ENCODE results near the gene PLAAT3.
"Not testable (repeated sequence)": the region's sequence is repeated elsewhere in the genome, so short reads cannot be mapped to it uniquely, and the experiment has no call there.

Gene PLAAT3

DNA sequence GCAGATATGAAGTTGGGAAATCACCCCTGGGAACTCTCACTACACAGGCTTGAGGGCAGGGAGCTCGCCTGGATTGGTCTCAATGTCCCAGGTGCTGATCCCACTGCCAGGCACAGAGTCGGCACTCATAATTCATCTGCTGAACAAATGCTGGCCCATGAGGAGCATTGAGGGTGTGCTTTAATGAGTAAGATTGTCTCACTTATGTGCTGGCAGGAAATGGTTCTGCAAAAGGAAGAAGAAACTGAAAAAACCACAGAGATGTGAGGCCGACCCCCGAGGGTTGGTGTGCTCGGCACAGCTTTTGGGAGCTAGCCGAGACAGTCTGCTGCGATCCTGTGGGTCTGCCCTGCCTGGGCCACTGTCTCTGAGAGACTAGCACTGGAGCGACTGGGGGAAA lies 60.5 kb downstream of the PLAAT3 start:
- DNase-seq (peak; percentile 63 to 71 (median 66)), ATAC-seq (replicated peaks) (peak; percentile 86)
- no peaks in the 10 kb centered on the region for H3K27me3 Mint-ChIP-seq
- peaks cover 44 to 59% of the 10 kb centered on the region in 2 donors for H3K4me1 Mint-ChIP-seq (ENCODE audit: low read depth in 2 of 2)
- no peaks in the 10 kb centered on the region for H3K9me3 Mint-ChIP-seq
- peak overlapping the region; percentile 97 for H3K27ac Mint-ChIP-seq
- H3K4me3 Mint-ChIP-seq = peak overlapping the region; percentile 78 to 80
- peaks cover 36% of the 10 kb centered on the region for H3K36me3 Mint-ChIP-seq (ENCODE audit: insufficient read depth)

DNA sequence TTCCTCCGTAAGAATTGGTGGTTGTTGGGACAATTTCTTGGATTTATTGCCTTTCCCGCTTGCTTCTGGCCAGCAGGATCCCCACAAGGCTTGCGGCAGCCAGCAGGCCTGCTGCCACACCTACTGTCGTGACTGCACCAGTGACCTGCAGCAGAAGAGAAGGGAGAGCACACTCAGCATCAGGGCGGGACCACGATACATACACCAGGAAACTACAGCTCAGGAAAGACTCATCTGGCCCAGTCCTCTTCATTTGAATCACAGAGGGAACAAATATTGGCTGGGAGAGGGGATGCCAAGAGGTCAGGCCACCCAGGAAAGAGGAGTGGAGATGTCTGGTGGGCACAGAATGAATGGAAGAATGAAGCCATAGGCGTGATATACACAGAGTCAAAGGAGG lies 61.3 kb downstream of the PLAAT3 start:
- H3K27ac Mint-ChIP-seq = peak overlapping the region; percentile 97
- peaks cover 44% of the 10 kb centered on the region for H3K36me3 Mint-ChIP-seq (ENCODE audit: insufficient read depth)
- no peak for ATAC-seq (replicated peaks)
- H3K27me3 Mint-ChIP-seq = no peaks in the 10 kb centered on the region
- H3K4me1 Mint-ChIP-seq (ENCODE audit: low read depth in 2 of 2) = peaks cover 44 to 64% of the 10 kb centered on the region in 2 donors
- no peaks in the 10 kb centered on the region for H3K9me3 Mint-ChIP-seq
- peak overlapping the region; percentile 78 to 80 for H3K4me3 Mint-ChIP-seq
- DNase-seq = no peak

DNA sequence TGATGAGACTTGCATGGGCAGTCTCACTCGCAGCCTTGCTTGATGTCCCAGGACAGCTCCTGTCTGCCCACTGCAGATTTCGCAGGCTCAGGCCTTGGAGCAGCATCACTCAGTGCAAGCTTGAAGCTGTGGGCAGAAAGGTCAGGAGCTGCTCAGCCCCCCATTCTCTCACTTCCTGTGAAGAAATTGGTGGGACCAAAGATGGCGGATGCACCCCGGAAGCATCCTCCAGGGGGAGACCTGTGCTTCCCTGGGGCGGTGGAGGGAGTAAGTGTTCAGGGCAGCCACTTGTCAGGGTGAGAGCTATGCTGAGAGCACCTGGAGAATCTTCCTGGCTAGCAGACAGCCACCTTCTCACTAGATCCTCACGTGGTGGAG lies 62.4 kb downstream of the PLAAT3 start:
- Mint-ChIP-seq H3K4me3 (peak overlapping the region; percentile 78 to 80), H3K36me3 (ENCODE audit: insufficient read depth) (peaks cover 54% of the 10 kb centered on the region), H3K27ac (peak overlapping the region; percentile 97), H3K27me3 (no peaks in the 10 kb centered on the region), H3K4me1 (ENCODE audit: low read depth in 2 of 2) (peaks cover 47 to 61% of the 10 kb centered on the region in 2 donors), H3K9me3 (no peaks in the 10 kb centered on the region)
- peak; percentile 23 for ATAC-seq (replicated peaks)
- DNase-seq = peak in 1 of 3 experiments; percentile 46

GRCh38 chr11:63551091-63551888 lies 62.9 kb downstream of the PLAAT3 start:
- Mint-ChIP-seq H3K36me3 (ENCODE audit: insufficient read depth) (peaks cover 58% of the 10 kb centered on the region), H3K27ac (peak overlapping the region; percentile 97), H3K4me3 (peak overlapping the region; percentile 78 to 80), H3K27me3 (no peaks in the 10 kb centered on the region), H3K4me1 (ENCODE audit: low read depth in 2 of 2) (peaks cover 50 to 57% of the 10 kb centered on the region in 2 donors), H3K9me3 (no peaks in the 10 kb centered on the region)
- DNase-seq = peak in 1 of 3 experiments; percentile 28
- ATAC-seq (replicated peaks) = peak; percentile 6

- not testable (repeated sequence) for H3K27me3 Mint-ChIP-seq; DNase-seq; H3K9me3 Mint-ChIP-seq; ATAC-seq (replicated peaks)
- Mint-ChIP-seq H3K4me1 (ENCODE audit: low read depth in 2 of 2) (peaks cover 46 to 63% of the 10 kb centered on the region in 2 donors), H3K27ac (peak overlapping the region in 1 of 2 donors; percentile 97), H3K36me3 (ENCODE audit: insufficient read depth) (peaks cover 58% of the 10 kb centered on the region), H3K4me3 (peak overlapping the region; percentile 78 to 80)
Observed at GRCh38 chr11:63550156-63550700, 64.0 kb downstream of the PLAAT3 start.

DNA sequence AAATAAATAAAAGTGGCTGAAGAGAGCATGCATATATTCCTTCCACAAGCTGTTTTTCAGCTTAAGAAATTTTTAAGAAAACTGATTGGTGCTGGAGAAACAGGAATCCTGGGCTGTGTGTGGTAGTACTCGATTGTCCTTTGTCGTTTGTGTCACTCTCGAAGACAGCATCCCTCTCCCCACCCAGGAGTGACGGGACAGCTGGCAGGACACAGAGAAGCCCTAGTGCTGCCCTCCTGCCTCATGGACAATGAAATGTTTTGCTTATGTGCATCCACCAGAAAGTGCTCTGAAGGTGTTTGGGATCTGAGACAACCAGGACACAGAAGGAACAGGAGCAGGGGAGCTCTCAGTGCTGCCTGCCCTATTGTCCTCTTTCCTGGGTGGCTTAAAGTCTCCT lies 64.8 kb downstream of the PLAAT3 start:
- no peak for DNase-seq
- Mint-ChIP-seq H3K36me3 (ENCODE audit: insufficient read depth) (peaks cover 59% of the 10 kb centered on the region), H3K9me3 (no peaks in the 10 kb centered on the region), H3K4me3 (peak overlapping the region; percentile 21 to 69), H3K27ac (peak overlapping the region; percentile 24 to 77), H3K27me3 (no peaks in the 10 kb centered on the region), H3K4me1 (ENCODE audit: low read depth in 2 of 2) (peaks cover 41 to 61% of the 10 kb centered on the region in 2 donors)
- ATAC-seq (replicated peaks) = no peak

DNA sequence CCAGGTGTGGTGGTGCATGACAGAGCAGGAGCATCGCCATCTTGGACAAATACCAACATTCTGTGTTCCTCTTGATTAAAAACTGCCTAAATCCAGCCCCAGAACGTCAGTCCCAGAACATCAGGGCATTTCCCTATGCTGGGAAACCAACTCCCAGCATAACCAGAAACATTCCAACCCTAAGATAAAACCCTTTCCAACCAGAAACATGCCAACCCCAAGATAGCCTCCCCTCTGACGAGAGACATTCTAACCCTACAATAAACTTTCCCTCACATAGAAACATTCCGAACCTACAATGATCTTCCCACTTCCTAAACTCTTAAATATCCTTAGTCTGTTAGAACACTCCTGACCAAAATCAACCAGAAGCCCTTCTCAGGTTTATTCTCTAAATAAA lies 66.1 kb downstream of the PLAAT3 start:
- no peak for DNase-seq
- Mint-ChIP-seq H3K36me3 (ENCODE audit: insufficient read depth) (peaks cover 59% of the 10 kb centered on the region), H3K4me1 (ENCODE audit: low read depth in 2 of 2) (peaks cover 36 to 54% of the 10 kb centered on the region in 2 donors), H3K27ac (peak overlapping the region; percentile 14 to 52), H3K27me3 (no peaks in the 10 kb centered on the region), H3K9me3 (no peaks in the 10 kb centered on the region), H3K4me3 (no peak overlapping the region)
- ATAC-seq (replicated peaks) = no peak

GRCh38 chr11:63547061-63547460 lies 67.2 kb downstream of the PLAAT3 start:
- peak overlapping the region in 1 of 2 donors; percentile 84 for H3K27ac Mint-ChIP-seq
- DNase-seq = no peak
- H3K4me1 Mint-ChIP-seq (ENCODE audit: low read depth in 2 of 2) = peaks cover 34 to 51% of the 10 kb centered on the region in 2 donors
- peaks cover 47% of the 10 kb centered on the region for H3K36me3 Mint-ChIP-seq (ENCODE audit: insufficient read depth)
- no peak overlapping the region for H3K4me3 Mint-ChIP-seq
- ATAC-seq (replicated peaks) = no peak
- H3K27me3 Mint-ChIP-seq = no peaks in the 10 kb centered on the region
- no peaks in the 10 kb centered on the region for H3K9me3 Mint-ChIP-seq

DNA sequence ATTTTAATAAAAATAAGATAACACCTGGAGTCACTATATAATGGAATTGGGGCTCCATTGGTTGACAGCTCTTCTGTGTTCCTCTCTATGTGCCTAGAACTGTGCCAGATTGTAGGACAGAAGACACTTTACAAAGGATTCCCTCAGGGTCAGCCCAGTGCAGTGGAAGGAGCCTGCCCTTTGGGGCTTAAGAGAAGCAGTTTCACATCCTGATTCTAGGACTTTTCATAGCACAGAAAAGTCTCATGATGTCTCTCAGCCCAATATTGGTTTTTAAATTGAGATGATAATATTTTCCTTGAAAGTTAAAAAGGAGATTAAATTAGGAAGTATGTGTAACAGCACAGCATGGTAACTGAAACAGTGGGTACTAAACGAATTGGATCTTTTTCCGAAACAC lies 70.5 kb downstream of the PLAAT3 start:
- DNase-seq = no peak
- peak overlapping the region in 1 of 2 donors; percentile 85 for H3K27ac Mint-ChIP-seq
- peaks cover 42 to 54% of the 10 kb centered on the region in 2 donors for H3K4me1 Mint-ChIP-seq (ENCODE audit: low read depth in 2 of 2)
- H3K36me3 Mint-ChIP-seq (ENCODE audit: insufficient read depth) = peaks cover 59% of the 10 kb centered on the region
- no peaks in the 10 kb centered on the region for H3K9me3 Mint-ChIP-seq
- H3K27me3 Mint-ChIP-seq = no peaks in the 10 kb centered on the region
- no peak for ATAC-seq (replicated peaks)
- no peak overlapping the region for H3K4me3 Mint-ChIP-seq

GRCh38 chr11:63542506-63542905 lies 71.7 kb downstream of the PLAAT3 start:
- Mint-ChIP-seq H3K4me3 (peak overlapping the region in 1 of 2 donors; percentile 32), H3K27ac (peak overlapping the region; percentile 77 to 85), H3K36me3 (ENCODE audit: insufficient read depth) (peaks cover 60% of the 10 kb centered on the region), H3K4me1 (ENCODE audit: low read depth in 2 of 2) (peaks cover 50 to 61% of the 10 kb centered on the region in 2 donors)
- DNase-seq; H3K27me3 Mint-ChIP-seq; ATAC-seq (replicated peaks); H3K9me3 Mint-ChIP-seq: not testable (repeated sequence)

DNA sequence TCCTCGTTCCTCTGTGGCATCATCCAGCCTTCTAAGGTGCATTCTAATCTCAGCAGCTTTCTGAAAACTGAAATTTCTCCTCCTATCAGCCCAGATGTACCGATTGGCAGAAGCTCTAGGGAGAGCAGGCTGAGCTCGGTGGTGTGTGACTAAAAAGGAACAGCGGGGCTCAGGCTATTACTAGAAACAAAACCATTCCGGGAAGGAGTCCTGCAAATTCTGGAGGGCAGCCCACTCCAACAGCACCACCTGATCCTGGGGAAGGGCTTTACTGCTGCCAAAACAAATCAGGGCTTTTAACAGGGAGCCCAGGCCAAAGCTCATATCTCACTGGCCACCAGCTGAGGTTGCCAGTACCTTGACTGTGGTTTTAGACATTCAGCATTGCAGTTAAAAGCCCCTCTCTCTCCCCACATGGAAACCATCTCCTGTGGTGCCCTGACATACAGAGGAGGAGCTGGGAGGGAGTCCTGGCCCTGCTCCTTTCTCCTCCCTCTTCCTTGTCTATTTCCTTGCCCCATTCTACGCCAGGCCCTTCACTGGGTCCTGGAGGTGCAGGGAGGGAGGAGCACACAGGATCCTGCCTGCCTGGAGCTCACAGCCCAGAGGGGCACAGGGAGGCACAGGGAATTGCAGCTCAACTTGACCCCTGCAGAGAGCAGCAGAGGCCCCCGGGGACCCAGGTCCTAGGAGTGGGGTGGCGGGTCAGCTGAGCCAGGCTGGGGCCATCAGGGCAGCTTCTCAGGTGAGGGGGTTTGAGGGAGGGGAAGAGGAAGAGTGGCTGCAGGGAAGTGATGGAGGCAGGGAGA lies 76.7 kb downstream of the PLAAT3 start:
- H3K27me3 Mint-ChIP-seq = no peaks in the 10 kb centered on the region
- ATAC-seq (replicated peaks) = peak; percentile 11
- peaks cover 76 to 77% of the 10 kb centered on the region in 2 donors for H3K4me1 Mint-ChIP-seq (ENCODE audit: low read depth in 2 of 2)
- H3K36me3 Mint-ChIP-seq (ENCODE audit: insufficient read depth) = peaks cover 63% of the 10 kb centered on the region
- no peak for DNase-seq
- H3K27ac Mint-ChIP-seq = peak overlapping the region; percentile 98 to 99
- H3K9me3 Mint-ChIP-seq = no peaks in the 10 kb centered on the region
- peak overlapping the region; percentile 94 to 95 for H3K4me3 Mint-ChIP-seq

- peaks cover 78% of the 10 kb centered on the region in 2 donors for H3K4me1 Mint-ChIP-seq (ENCODE audit: low read depth in 2 of 2)
- H3K27me3 Mint-ChIP-seq = no peaks in the 10 kb centered on the region
- H3K27ac Mint-ChIP-seq = peak within 1 kb of the TSS; percentile 98 to 99
- H3K9me3 Mint-ChIP-seq = no peaks in the 10 kb centered on the region
- peak in 2 of 3 experiments; percentile 30 to 56 for DNase-seq
- H3K36me3 Mint-ChIP-seq (ENCODE audit: insufficient read depth) = peaks cover 63% of the 10 kb centered on the region
- H3K4me3 Mint-ChIP-seq = peak within 1 kb of the TSS; percentile 94 to 95
- peak; percentile 44 for ATAC-seq (replicated peaks)
Observed at GRCh38 chr11:63536669-63537292, 77.5 kb downstream of the PLAAT3 start, which contains the start of gene PLAAT4. TSS of gene PLAAT4 (plus strand) at chr11:63536808. CDS start at chr11:63536869, 61 bp downstream.

DNA sequence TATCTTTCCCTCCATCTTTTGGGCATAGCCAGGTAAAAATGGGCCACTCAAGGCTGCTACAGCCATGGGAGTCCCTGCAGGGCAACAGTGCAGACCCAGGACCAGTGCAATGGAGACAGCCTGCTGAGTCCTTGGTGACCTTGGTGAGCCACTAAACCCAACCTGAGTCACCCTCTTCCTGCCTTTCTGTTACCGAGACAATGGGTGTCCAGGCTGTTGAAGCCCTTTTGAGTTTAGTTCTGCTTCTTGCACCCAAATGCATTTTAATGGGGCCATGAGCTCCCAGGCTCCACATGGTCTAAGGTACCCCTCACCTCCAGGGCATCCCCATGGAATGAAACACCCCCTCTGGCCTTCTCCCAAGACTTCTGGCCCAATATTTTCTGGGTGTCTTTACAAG lies 78.5 kb downstream of the PLAAT3 start:
- H3K36me3 Mint-ChIP-seq (ENCODE audit: insufficient read depth) = peaks cover 55% of the 10 kb centered on the region
- DNase-seq (peak in 2 of 3 experiments; percentile 33 to 37), ATAC-seq (replicated peaks) (peak; percentile 31)
- peak overlapping the region; percentile 94 to 95 for H3K4me3 Mint-ChIP-seq
- H3K27ac Mint-ChIP-seq = peak overlapping the region; percentile 98 to 99
- H3K4me1 Mint-ChIP-seq (ENCODE audit: low read depth in 2 of 2) = peaks cover 79 to 81% of the 10 kb centered on the region in 2 donors
- no peaks in the 10 kb centered on the region for H3K9me3 Mint-ChIP-seq
- H3K27me3 Mint-ChIP-seq = no peaks in the 10 kb centered on the region

All from effector memory CD8-positive, alpha-beta T cell (primary cell).